Measurements from ENCODE around the gene RNF223.

DNA sequence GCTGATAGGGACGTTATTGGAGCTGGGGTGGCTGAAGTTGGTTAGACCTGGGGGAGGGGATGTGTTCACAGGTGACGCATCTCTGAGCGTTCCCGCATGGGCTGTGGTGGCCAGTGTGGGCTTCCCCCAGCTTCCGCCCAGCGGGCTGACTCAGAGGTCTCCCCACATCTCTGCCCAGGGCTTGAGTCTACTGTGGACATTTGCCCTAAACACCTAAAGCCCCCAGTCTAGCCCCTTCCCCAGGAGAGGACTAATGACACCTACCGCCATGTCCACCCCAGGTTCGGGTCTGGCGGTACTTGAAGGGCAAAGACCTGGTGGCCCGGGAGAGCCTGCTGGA is 52.2 kb downstream of the RNF223 start:
- no peak for TF ChIP-seq POLR2A (IDR thresholded peaks at IDR 0.05)
- TF ChIP-seq, protein P1, sequence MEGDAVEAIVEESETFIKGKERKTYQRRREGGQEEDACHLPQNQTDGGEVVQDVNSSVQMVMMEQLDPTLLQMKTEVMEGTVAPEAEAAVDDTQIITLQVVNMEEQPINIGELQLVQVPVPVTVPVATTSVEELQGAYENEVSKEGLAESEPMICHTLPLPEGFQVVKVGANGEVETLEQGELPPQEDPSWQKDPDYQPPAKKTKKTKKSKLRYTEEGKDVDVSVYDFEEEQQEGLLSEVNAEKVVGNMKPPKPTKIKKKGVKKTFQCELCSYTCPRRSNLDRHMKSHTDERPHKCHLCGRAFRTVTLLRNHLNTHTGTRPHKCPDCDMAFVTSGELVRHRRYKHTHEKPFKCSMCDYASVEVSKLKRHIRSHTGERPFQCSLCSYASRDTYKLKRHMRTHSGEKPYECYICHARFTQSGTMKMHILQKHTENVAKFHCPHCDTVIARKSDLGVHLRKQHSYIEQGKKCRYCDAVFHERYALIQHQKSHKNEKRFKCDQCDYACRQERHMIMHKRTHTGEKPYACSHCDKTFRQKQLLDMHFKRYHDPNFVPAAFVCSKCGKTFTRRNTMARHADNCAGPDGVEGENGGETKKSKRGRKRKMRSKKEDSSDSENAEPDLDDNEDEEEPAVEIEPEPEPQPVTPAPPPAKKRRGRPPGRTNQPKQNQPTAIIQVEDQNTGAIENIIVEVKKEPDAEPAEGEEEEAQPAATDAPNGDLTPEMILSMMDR (IDR thresholded peaks at IDR 0.05) = no peak
- TF ChIP-seq EP300 (IDR thresholded peaks at IDR 0.05) = no peak
- TF ChIP-seq POLR2AphosphoS5 (IDR thresholded peaks at IDR 0.05) = no peak

Measured in stomach (tissue), 4 donors.